ENCODE measurements around the gene NMB.

DNA sequence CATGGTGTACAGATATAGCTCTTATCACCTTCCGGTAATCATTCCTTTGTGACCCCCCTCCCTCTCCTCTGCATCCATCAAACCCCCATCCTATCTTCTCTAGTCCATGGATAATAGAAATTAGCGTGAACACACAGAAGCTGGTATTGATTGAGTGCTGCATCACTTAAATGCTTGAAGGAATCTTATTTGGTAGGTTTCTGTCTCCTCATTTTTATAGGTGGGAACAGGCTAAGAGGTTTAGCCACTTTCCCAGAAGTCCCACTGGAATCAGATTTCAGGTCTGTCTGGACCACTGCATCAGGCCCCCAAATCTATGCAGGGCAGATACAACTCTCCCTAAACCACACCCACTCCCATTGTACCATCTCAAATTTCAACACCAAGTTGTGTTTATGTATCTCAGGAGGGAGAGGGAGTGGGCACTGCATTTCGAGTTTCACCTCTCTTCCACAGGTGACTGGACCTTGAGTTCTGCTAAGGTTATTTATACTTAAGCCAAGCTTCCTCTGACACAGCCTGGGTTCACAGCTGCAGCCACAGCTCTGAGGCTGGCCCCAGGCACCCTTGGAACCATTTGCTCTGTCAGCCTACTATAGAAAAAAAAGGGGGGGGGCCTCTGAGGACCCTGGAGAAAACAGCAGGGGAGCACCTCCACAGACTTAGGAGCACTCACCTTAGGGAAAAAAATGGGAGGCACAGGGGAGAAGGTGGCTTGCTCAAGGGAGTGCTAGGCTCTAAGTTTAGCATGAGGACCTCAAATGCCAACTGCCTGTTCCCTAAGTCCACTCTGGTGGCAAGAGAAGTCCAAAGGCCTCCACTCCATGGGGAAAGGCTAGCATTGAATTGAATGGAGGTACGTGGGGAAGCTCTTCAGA lies 2.1 kb upstream of the NMB start:
- no peak for TF ChIP-seq MBD4 (IDR thresholded peaks at IDR 0.05; ENCODE audit: borderline replicate concordance, low read length)
- TF ChIP-seq SALL2 (CRISPR knock-in tag; IDR thresholded peaks at IDR 0.05): no peak
- no peak for TF ChIP-seq ZNF124 (CRISPR knock-in tag; IDR thresholded peaks at IDR 0.05)
